PC-3 (cell line): Measurements from ENCODE around the gene CTNS.

Experiments used
- EZH2phosphoT487 ChIP-seq: fragments of 300-600 bp; sonication (generic); IDR thresholded peaks from 2 replicates; pipeline ENCODE4 v1.6.1; 2018; ENCODE audit warnings: mild to moderate bottlenecking, antibody characterized with exemption, low read length, borderline replicate concordance
- TF ChIP-seq, protein P1 (sequence below): fragments of 300-600 bp; sonication (generic); conservative IDR thresholded peaks from 2 replicates; pipeline ENCODE4 v1.5.1; 2017; ENCODE audit warnings: antibody characterized with exemption, low read depth, mild to moderate bottlenecking, low read length

DNA sequence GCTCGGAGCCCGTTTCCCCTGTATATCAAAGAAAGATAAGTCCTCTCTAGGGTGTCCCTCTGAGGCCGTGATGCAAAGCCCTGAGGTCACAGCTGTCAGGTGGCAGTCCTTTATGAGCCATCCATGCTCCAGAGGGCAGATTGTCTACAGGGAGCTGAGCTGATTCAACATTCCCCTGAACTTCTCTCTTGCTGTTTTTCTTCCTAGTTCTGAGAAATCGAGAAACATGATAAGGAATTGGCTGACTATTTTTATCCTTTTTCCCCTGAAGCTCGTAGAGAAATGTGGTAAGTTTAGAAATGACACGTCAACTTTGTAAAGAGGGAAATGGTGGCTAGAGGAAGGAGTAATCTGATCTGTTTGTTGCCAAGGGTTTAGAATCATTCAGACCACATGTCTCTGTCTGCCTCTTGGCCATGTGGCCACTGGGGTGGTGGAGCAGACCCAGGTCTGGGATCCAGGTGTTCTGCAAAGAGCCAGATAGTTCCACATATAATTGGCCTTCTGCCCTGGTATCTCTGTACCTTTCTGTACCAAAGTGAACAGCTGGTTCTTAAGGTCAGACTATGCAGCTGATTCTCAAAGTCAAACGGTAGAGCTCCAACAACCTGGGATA is 3.5 kb downstream of the CTNS start:
- TF ChIP-seq, protein P1, sequence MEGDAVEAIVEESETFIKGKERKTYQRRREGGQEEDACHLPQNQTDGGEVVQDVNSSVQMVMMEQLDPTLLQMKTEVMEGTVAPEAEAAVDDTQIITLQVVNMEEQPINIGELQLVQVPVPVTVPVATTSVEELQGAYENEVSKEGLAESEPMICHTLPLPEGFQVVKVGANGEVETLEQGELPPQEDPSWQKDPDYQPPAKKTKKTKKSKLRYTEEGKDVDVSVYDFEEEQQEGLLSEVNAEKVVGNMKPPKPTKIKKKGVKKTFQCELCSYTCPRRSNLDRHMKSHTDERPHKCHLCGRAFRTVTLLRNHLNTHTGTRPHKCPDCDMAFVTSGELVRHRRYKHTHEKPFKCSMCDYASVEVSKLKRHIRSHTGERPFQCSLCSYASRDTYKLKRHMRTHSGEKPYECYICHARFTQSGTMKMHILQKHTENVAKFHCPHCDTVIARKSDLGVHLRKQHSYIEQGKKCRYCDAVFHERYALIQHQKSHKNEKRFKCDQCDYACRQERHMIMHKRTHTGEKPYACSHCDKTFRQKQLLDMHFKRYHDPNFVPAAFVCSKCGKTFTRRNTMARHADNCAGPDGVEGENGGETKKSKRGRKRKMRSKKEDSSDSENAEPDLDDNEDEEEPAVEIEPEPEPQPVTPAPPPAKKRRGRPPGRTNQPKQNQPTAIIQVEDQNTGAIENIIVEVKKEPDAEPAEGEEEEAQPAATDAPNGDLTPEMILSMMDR = no peak
- TF ChIP-seq EZH2phosphoT487 = no peak
